ENCODE data around the gene NDUFS3. TPM values are rescaled to one million over a fixed set of nuclear protein-coding genes. Genes with fewer than 3 reads are reported as not detected.

The NDUFS3 gene
- total and polyA plus RNA-seq, 2 experiments from 2014 or later, result 108 to 168 TPM

- peaks cover 7% of the 10 kb centered on the region; the same call in 1 of the 2 replicates for H3F3A ChIP-seq (replicated peaks; ENCODE audit: low read depth)
- TF ChIP-seq ZNF114 (CRISPR knock-in tag; IDR thresholded peaks at IDR 0.05), result no peak
- TF ChIP-seq NANOG (IDR thresholded peaks at IDR 0.05; ENCODE audit: borderline replicate concordance), result no peak
- TF ChIP-seq CREB1 (CRISPR knock-in tag; IDR thresholded peaks at IDR 0.05; ENCODE audit: low read depth), result no peak
- no peak for TF ChIP-seq EZH2 (IDR thresholded peaks at IDR 0.05; ENCODE audit: low read depth, unreplicated experiment)
- TF ChIP-seq EZH2phosphoT487 (IDR thresholded peaks at IDR 0.05; ENCODE audit: unreplicated experiment), result no peak
- no peak for TF ChIP-seq ZNF462 (CRISPR knock-in tag; IDR thresholded peaks at IDR 0.05)
- no peak for TF ChIP-seq STAT1 (IDR thresholded peaks at IDR 0.05; ENCODE audit: unreplicated experiment)
- no peak for TF ChIP-seq ETS1 (IDR thresholded peaks at IDR 0.05)
- TF ChIP-seq JUNB (IDR thresholded peaks at IDR 0.05; ENCODE audit: unreplicated experiment), result no peak
- no peak for TF ChIP-seq REST (IDR thresholded peaks at IDR 0.05; ENCODE audit: unreplicated experiment)
- H3K4me3 ChIP-seq, result no peak overlapping the region
- Mint-ChIP-seq H3K36me3 (ENCODE audit: low read depth) (peaks cover 64% of the 10 kb centered on the region), H3K9me3 (no peaks in the 10 kb centered on the region), H3K27ac (no peak overlapping the region), H3K27me3 (ENCODE audit: insufficient read depth, low read depth, poor library complexity) (peaks cover 3% of the 10 kb centered on the region), H3K4me3 (no peak overlapping the region), H3K4me1 (peaks cover 5% of the 10 kb centered on the region; the same call in 2 of the 3 replicates)
- H3K9me2 ChIP-seq (ENCODE audit: insufficient read depth), result no peaks in the 10 kb centered on the region
- no peak overlapping the region for H3K27ac ChIP-seq (ENCODE audit: low read depth)
- H2AFZ ChIP-seq, result no peak overlapping the region
- H3K4me1 ChIP-seq (ENCODE audit: insufficient read depth), result no peaks in the 10 kb centered on the region
- H4K20me1 ChIP-seq (replicated peaks; ENCODE audit: insufficient read depth), result peaks cover 13% of the 10 kb centered on the region
- H3K4me2 ChIP-seq, result no peak overlapping the region
- no peak for ATAC-seq
- no peaks in the 10 kb centered on the region for H3K27me3 ChIP-seq (ENCODE audit: insufficient read depth)
- peaks cover 41% of the 10 kb centered on the region for H3K79me2 ChIP-seq (replicated peaks; ENCODE audit: insufficient read depth)
- DNase-seq (ENCODE audit: low spot score), result no peak
- H3K36me3 ChIP-seq (ENCODE audit: insufficient read depth), result peaks cover 23% of the 10 kb centered on the region
Observed at GRCh38 chr11:47571357-47571729, 7.5 kb upstream of the NDUFS3 start.

Measured in GM23338 (cell line).